CD14-positive monocyte (primary cell): ENCODE data around the gene ARSB. TPM values are rescaled to one million over a fixed set of nuclear protein-coding genes. Genes with fewer than 3 reads are reported as not detected.

ENCODE experiments used
- DNase-seq, 3 donors: peaks; one replicate each; pipeline ENCODE4 v3.0.0-alpha.2; 2011 to 2022
- H2AFZ ChIP-seq: 2 replicates; pipeline ENCODE4 v1.6.0; 2012; ENCODE audit warnings: mild to moderate bottlenecking, low read depth, low read length, inconsistent platforms; ENCODE audit not compliant: insufficient read depth, poor library complexity, severe bottlenecking
- H3K27ac ChIP-seq, 2 donors: 1 replicate in 1 of 2; 2 replicates in 1 of 2; pipeline ENCODE4 v1.5.1; 2012 to 2013; ENCODE audit warnings: low read length in 2 of 2, control low read depth in 1 of 2, inconsistent platforms in 1 of 2, low read depth in 1 of 2, mild to moderate bottlenecking in 1 of 2
- H3K27me3 ChIP-seq, 2 donors: one replicate each; pipeline versions ENCODE4 v1.6.0 to v1.6.1; 2011 to 2013; ENCODE audit warnings: low read length in 2 of 2; ENCODE audit not compliant: control insufficient read depth in 2 of 2, insufficient read depth in 2 of 2
- H3K36me3 ChIP-seq, 2 donors: replicated peaks in 1 of 2; 1 replicate in 1 of 2; 2 replicates in 1 of 2; pipeline versions ENCODE4 v1.5.1 to v1.6.1; 2012 to 2013; ENCODE audit warnings: low read length in 2 of 2, control low read depth in 1 of 2, inconsistent platforms in 1 of 2, mild to moderate bottlenecking in 1 of 2; ENCODE audit not compliant: insufficient read depth in 2 of 2, control insufficient read depth in 1 of 2
- H3K4me1 ChIP-seq, 2 donors: 1 replicate in 1 of 2; 2 replicates in 1 of 2; pipeline versions ENCODE4 v1.5.1 to v1.6.1; 2012 to 2013; ENCODE audit warnings: low read length in 2 of 2, control low read depth in 1 of 2, inconsistent platforms in 1 of 2, mild to moderate bottlenecking in 1 of 2, moderate library complexity in 1 of 2; ENCODE audit not compliant: insufficient read depth in 2 of 2, control insufficient read depth in 1 of 2
- H3K4me2 ChIP-seq: replicated peaks from 2 replicates; pipeline ENCODE3; 2012; ENCODE audit warnings: low read length, moderate library complexity, mild to moderate bottlenecking; ENCODE audit not compliant: poor library complexity, severe bottlenecking; ENCODE audit errors: extremely low read depth
- H3K4me3 ChIP-seq, 3 experiments: fragments of 200-600 bp in 1 of 3; sonication (generic) in 1 of 3; replicated peaks in 1 of 3; 1 replicate in 2 of 3; 2 replicates in 1 of 3; pipeline ENCODE4 v1.5.1; 2011 to 2013; ENCODE audit warnings: low read length in 3 of 3, mild to moderate bottlenecking in 3 of 3, control low read depth in 2 of 3, low read depth in 2 of 3, inconsistent platforms in 1 of 3, moderate library complexity in 1 of 3
- H3K79me2 ChIP-seq: 2 replicates; pipeline ENCODE4 v1.6.0; 2012; ENCODE audit warnings: mild to moderate bottlenecking, control low read depth, inconsistent platforms, low read length, moderate library complexity; ENCODE audit not compliant: insufficient read depth
- H3K9ac ChIP-seq: 2 replicates; pipeline ENCODE4 v1.6.0; 2017; ENCODE audit warnings: low read length, mild to moderate bottlenecking; ENCODE audit not compliant: insufficient read depth, poor library complexity, severe bottlenecking
- H3K9me3 ChIP-seq, 2 donors: replicated peaks in 1 of 2; 1 replicate in 1 of 2; 2 replicates in 1 of 2; pipeline versions ENCODE4 v1.5.1 to v1.6.1; 2012 to 2013; ENCODE audit warnings: low read length in 2 of 2, control low read depth in 1 of 2; ENCODE audit not compliant: control insufficient read depth in 1 of 2, insufficient read depth in 1 of 2
- H4K20me1 ChIP-seq: 2 replicates; pipeline ENCODE4 v1.6.0; 2012; ENCODE audit warnings: mild to moderate bottlenecking, low read length, control low read depth, moderate library complexity; ENCODE audit not compliant: insufficient read depth
- H3K27ac Mint-ChIP-seq, 7 donors: one replicate each; pipeline ENCODE4 v1.8.0; 2020; ENCODE audit warnings: mild to moderate bottlenecking in 7 of 7, mixed read lengths in 7 of 7, moderate library complexity in 6 of 7, inconsistent platforms in 2 of 7
- H3K27me3 Mint-ChIP-seq, 3 donors: one replicate each; pipeline ENCODE4 v1.8.0; 2021 to 2022; ENCODE audit warnings: low read depth in 3 of 3, mild to moderate bottlenecking in 3 of 3, mixed read lengths in 3 of 3, moderate library complexity in 3 of 3, inconsistent platforms in 1 of 3
- H3K36me3 Mint-ChIP-seq, 2 donors: one replicate each; pipeline ENCODE4 v1.8.0; 2020; ENCODE audit warnings: mixed read lengths in 2 of 2, inconsistent platforms in 1 of 2, mild to moderate bottlenecking in 1 of 2
- H3K4me1 Mint-ChIP-seq: one replicate; pipeline ENCODE4 v1.8.0; 2020; ENCODE audit warnings: mild to moderate bottlenecking, mixed read lengths
- H3K4me3 Mint-ChIP-seq, 2 donors: one replicate each; pipeline ENCODE4 v1.8.0; 2020; ENCODE audit warnings: mild to moderate bottlenecking in 2 of 2, mixed read lengths in 2 of 2, moderate library complexity in 1 of 2
- H3K9me3 Mint-ChIP-seq, 7 donors: one replicate each; pipeline ENCODE4 v1.8.0; 2020 to 2022; ENCODE audit warnings: mixed read lengths in 7 of 7, mild to moderate bottlenecking in 6 of 7, moderate library complexity in 6 of 7, inconsistent platforms in 2 of 7
- WGBS: methylation state at CpG from one replicate; pipeline ENCODE4 v1.1.5; 2013; ENCODE audit warnings: missing lambda C conversion rate; ENCODE audit not compliant: insufficient coverage; 5-methylcytosine and 5-hydroxymethylcytosine counted together
- intact Hi-C, 2 donors: fragments of 100-400 bp; cut with micrococcal nuclease; formaldehyde crosslinking; loops; one replicate each; pipeline versions ENCODE4 v1.15.0 to v1.15.1; 2023
- polyA plus RNA-seq, 3 donors: library from polyadenylated mRNA; depleted of rRNA in 1 of 3; unstranded in 2 of 3; stranded (reverse) in 1 of 3; fragments of 300-500 nt in 2 of 3; fragments of >200 nt in 1 of 3; fragmentation: Illumina TruSeq in 2 of 3; gene quantifications; 1 replicate in 2 of 3; 2 replicates in 1 of 3; pipeline ENCODE4 v1.2.3, GENCODE V29; 2012 to 2021
- TF ChIP-seq, protein P1 (sequence below): fragments of 200-600 bp; IDR thresholded peaks from one replicate; pipeline ENCODE4 v1.8.0; 2022; ENCODE audit warnings: antibody characterized with exemption, mild to moderate bottlenecking

ARSB gene
- polyA plus RNA-seq, 3 donors, result 18.0 to 28.7 (median 18.1) TPM

DNA sequence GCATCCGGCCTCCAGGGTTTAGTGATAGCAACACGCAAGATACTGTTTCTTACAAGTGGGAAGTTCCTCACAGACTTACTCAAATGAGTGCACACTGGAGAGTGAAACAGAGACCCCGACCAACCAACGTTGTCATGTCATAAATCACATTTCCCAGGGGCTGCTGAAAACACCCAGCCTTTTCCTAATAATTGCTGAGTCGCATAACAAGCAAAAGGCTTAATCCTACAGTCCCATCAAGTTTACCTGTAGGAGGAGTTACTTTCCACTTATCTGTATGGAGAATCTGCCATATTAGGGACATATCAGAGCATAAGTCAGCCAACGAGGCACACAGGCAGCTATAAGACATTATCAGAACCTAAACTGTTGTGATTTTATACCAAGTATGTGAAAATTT lies 180.1 kb downstream of the ARSB start:
- 81% methylated on average over 4 of the region's 6 CpGs for WGBS
- Histone ChIP-seq H3K27ac (no peak overlapping the region), H2AFZ (no peak overlapping the region), H3K4me1 (no peaks in the 10 kb centered on the region), H3K79me2 (no peaks in the 10 kb centered on the region), H3K27me3 (no peaks in the 10 kb centered on the region), H3K4me2 (no peak overlapping the region), H3K9ac (no peak overlapping the region), H4K20me1 (no peaks in the 10 kb centered on the region), H3K4me3 (no peak overlapping the region), H3K9me3 (peaks cover 4 to 7% of the 10 kb centered on the region in 2 donors), H3K36me3 (peaks cover 2 to 11% of the 10 kb centered on the region in 2 donors)
- no peaks in the 10 kb centered on the region for H3K27me3 Mint-ChIP-seq
- H3K4me1 Mint-ChIP-seq, result no peaks in the 10 kb centered on the region
- H3K9me3 Mint-ChIP-seq, result peaks cover 0 to 15% (median 9%) of the 10 kb centered on the region in 7 donors
- H3K4me3 Mint-ChIP-seq, result no peak overlapping the region
- intact Hi-C loops, result no loop called here
- no peak for DNase-seq
- TF ChIP-seq, protein P1, sequence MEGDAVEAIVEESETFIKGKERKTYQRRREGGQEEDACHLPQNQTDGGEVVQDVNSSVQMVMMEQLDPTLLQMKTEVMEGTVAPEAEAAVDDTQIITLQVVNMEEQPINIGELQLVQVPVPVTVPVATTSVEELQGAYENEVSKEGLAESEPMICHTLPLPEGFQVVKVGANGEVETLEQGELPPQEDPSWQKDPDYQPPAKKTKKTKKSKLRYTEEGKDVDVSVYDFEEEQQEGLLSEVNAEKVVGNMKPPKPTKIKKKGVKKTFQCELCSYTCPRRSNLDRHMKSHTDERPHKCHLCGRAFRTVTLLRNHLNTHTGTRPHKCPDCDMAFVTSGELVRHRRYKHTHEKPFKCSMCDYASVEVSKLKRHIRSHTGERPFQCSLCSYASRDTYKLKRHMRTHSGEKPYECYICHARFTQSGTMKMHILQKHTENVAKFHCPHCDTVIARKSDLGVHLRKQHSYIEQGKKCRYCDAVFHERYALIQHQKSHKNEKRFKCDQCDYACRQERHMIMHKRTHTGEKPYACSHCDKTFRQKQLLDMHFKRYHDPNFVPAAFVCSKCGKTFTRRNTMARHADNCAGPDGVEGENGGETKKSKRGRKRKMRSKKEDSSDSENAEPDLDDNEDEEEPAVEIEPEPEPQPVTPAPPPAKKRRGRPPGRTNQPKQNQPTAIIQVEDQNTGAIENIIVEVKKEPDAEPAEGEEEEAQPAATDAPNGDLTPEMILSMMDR, result no peak
- H3K27ac Mint-ChIP-seq, result no peak overlapping the region
- H3K36me3 Mint-ChIP-seq, result peaks cover 14 to 15% of the 10 kb centered on the region in 2 donors

DNA sequence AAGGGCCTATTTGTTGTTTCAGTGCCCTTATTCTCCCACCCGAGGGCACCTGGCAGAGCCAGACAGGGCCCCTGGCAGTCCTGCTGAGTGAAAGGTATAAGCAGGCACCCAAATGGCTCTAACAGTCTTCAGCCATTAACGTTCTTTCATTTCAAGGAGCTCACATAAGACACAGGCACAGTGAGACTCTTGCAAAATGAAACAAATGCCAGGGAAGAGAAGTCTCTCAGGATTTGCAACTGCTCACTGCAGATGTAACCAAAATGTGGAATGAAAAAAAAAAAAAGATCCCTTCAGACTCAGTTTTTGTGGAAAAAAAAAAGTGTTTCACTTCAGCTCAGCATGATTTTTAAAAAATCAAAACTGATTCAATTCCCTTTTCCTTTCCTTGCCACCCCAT lies 181.2 kb downstream of the ARSB start:
- TF ChIP-seq, protein P1, result no peak
- intact Hi-C loops, result no loop called here

More for the DNA sequence above, 181.2 kb downstream of the ARSB start:
- Histone ChIP-seq H3K4me3 (no peak overlapping the region), H3K79me2 (no peaks in the 10 kb centered on the region), H2AFZ (no peak overlapping the region), H4K20me1 (no peaks in the 10 kb centered on the region), H3K36me3 (peaks cover 2 to 11% of the 10 kb centered on the region in 2 donors), H3K27me3 (no peaks in the 10 kb centered on the region), H3K27ac (no peak overlapping the region), H3K9me3 (peaks cover 4 to 7% of the 10 kb centered on the region in 2 donors), H3K4me1 (no peaks in the 10 kb centered on the region), H3K4me2 (no peak overlapping the region), H3K9ac (no peak overlapping the region)
- DNase-seq, result no peak
- no peak overlapping the region for H3K4me3 Mint-ChIP-seq
- WGBS, result 91% methylated on average over 1 of the region's 2 CpGs
- H3K4me1 Mint-ChIP-seq, result no peaks in the 10 kb centered on the region
- no peak overlapping the region for H3K27ac Mint-ChIP-seq
- H3K27me3 Mint-ChIP-seq, result no peaks in the 10 kb centered on the region
- H3K9me3 Mint-ChIP-seq, result peaks cover 0 to 15% (median 9%) of the 10 kb centered on the region in 7 donors
- H3K36me3 Mint-ChIP-seq, result peaks cover 14 to 20% of the 10 kb centered on the region in 2 donors
